Measurements from ENCODE around the gene DNASE1L2.

GRCh38 chr16:2243781-2244180 lies 7.5 kb downstream of the DNASE1L2 start:
- TF ChIP-seq POLR2A (IDR thresholded peaks at IDR 0.05; ENCODE audit: low read depth, low read length) (no peak), TAF1 (IDR thresholded peaks at IDR 0.05; ENCODE audit: borderline replicate concordance, low read depth, low read length) (no peak)
